Osteoblast (primary cell): Measurements from ENCODE around the gene PAIP2B. TPM values are rescaled to one million over a fixed set of nuclear protein-coding genes. Genes with fewer than 3 reads are reported as not detected.
"Not testable (repeated sequence)": the region's sequence is repeated elsewhere in the genome, so short reads cannot be mapped to it uniquely, and the experiment has no call there.

Source experiments
- DNase-seq: peaks from one replicate; pipeline ENCODE4 v3.0.0; 2011; ENCODE audit warnings: low spot score, mixed read lengths; ENCODE audit not compliant: insufficient read length; ENCODE audit errors: missing footprints
- H2AFZ ChIP-seq: 2 replicates; pipeline ENCODE4 v1.6.0; 2011; ENCODE audit warnings: mild to moderate bottlenecking, low read length
- H3K27ac ChIP-seq: 2 replicates; pipeline ENCODE4 v1.5.1; 2011; ENCODE audit warnings: mild to moderate bottlenecking, low read depth, low read length, moderate library complexity
- H3K27me3 ChIP-seq: 2 replicates; pipeline ENCODE4 v1.6.0; 2012; ENCODE audit warnings: mild to moderate bottlenecking, control low read depth, inconsistent platforms, low read length, moderate library complexity; ENCODE audit not compliant: insufficient read depth
- H3K36me3 ChIP-seq: 2 replicates; pipeline ENCODE4 v1.5.1; 2011; ENCODE audit warnings: mild to moderate bottlenecking, low read length, control low read depth, moderate library complexity; ENCODE audit not compliant: insufficient read depth
- H3K4me1 ChIP-seq: 2 replicates; pipeline ENCODE4 v1.5.1; 2011; ENCODE audit warnings: mild to moderate bottlenecking, low read length, control low read depth, moderate library complexity; ENCODE audit not compliant: insufficient read depth
- H3K4me2 ChIP-seq: 2 replicates; pipeline ENCODE4 v1.6.0; 2011; ENCODE audit warnings: mild to moderate bottlenecking, low read length; ENCODE audit not compliant: insufficient read depth
- H3K4me3 ChIP-seq: fragments of 200-600 bp; sonication (generic); 3 replicates; pipeline ENCODE4 v1.5.1; 2012; ENCODE audit warnings: mild to moderate bottlenecking, low read length, inconsistent platforms; ENCODE audit not compliant: insufficient read depth
- H3K79me2 ChIP-seq: 2 replicates; pipeline ENCODE4 v1.6.0; 2012; ENCODE audit warnings: mild to moderate bottlenecking, low read length, control low read depth, inconsistent platforms; ENCODE audit not compliant: insufficient read depth
- H3K9me3 ChIP-seq: 2 replicates; pipeline ENCODE4 v1.5.1; 2011; ENCODE audit warnings: low read depth, low read length, control low read depth
- H4K20me1 ChIP-seq: 2 replicates; pipeline ENCODE4 v1.6.0; 2012; ENCODE audit warnings: mild to moderate bottlenecking, low read length, control low read depth; ENCODE audit not compliant: insufficient read depth
- CTCF ChIP-seq: IDR thresholded peaks from 2 replicates; pipeline ENCODE4 v1.5.1; 2011; ENCODE audit warnings: mild to moderate bottlenecking, low read depth, low read length, moderate library complexity; ENCODE audit errors: extremely low read depth
- total RNA-seq: library from RNA; depleted of rRNA; stranded (reverse); fragments of >200 nt; gene quantifications from 2 replicates; pipeline ENCODE4 v1.2.3, GENCODE V29; 2012

The PAIP2B gene
- total RNA-seq, 1 donor = 0.36 TPM

DNA sequence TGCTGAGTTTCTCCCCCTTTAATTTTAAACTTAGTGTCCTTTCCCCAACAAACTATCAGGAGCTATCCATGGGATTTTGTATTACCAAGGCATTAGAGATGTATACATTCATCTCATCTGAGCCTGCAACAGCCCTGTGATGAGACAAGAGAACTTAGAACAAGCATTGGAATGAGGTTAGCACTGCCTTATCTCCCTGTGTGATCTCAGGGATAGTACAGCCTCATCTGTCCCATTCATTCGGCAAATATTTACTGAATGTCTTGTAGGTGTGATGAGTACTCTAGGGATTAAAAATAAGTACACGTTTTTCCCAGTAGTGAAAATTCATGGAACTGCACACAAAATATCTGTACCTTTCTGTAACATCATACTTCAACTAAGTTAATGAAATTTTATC lies 45.6 kb downstream of the PAIP2B start:
- no peaks in the 10 kb centered on the region for H3K36me3 ChIP-seq
- peaks cover 9% of the 10 kb centered on the region for H3K27me3 ChIP-seq
- no peaks in the 10 kb centered on the region for H3K4me1 ChIP-seq
- H3K4me2 ChIP-seq = no peak overlapping the region
- H3K4me3 ChIP-seq = no peak overlapping the region
- H4K20me1 ChIP-seq = no peaks in the 10 kb centered on the region
- TF ChIP-seq CTCF = no peak
- H2AFZ ChIP-seq = no peak overlapping the region
- H3K9me3 ChIP-seq = no peaks in the 10 kb centered on the region
- no peak overlapping the region for H3K27ac ChIP-seq
- H3K79me2 ChIP-seq = no peaks in the 10 kb centered on the region
- DNase-seq = no peak

DNA sequence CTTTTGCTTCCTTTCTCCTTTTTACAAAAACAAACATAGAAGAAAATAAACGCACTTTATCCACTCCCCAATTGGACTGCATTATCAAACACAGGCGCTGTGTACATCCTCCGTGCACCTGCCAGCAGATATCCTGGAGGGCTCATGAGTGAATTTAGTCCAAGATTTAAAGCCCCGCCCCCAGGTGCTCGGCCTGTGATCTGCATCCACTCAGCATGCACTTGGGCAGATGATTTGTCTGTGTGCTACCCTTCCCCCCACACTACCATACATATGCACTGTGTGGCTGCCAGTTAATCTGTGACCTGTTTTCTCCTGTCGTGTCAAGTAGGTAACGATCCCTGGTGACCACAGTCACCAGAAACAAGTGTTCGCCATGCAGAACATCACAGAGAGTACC lies 48.1 kb downstream of the PAIP2B start:
- H3K4me2 ChIP-seq, H3K9me3 ChIP-seq, H3K27ac ChIP-seq: not testable (repeated sequence)

GRCh38 chr2:71174207-71174606 lies 52.7 kb downstream of the PAIP2B start:
- Histone ChIP-seq H3K36me3 (no peaks in the 10 kb centered on the region), H3K4me3 (no peak overlapping the region), H3K27ac (no peak overlapping the region), H4K20me1 (no peaks in the 10 kb centered on the region), H3K27me3 (peaks cover 13% of the 10 kb centered on the region), H2AFZ (no peak overlapping the region), H3K9me3 (no peaks in the 10 kb centered on the region), H3K79me2 (no peaks in the 10 kb centered on the region), H3K4me1 (no peaks in the 10 kb centered on the region), H3K4me2 (no peak overlapping the region)
- TF ChIP-seq CTCF = no peak
- DNase-seq = no peak

More for the DNA sequence above, 48.1 kb downstream of the PAIP2B start:
- H2AFZ ChIP-seq, H3K36me3 ChIP-seq, H3K4me1 ChIP-seq, H3K79me2 ChIP-seq, DNase-seq, H3K4me3 ChIP-seq, H4K20me1 ChIP-seq: not testable (repeated sequence)
- peaks cover 13% of the 10 kb centered on the region for H3K27me3 ChIP-seq

- TF ChIP-seq CTCF = no peak
- Histone ChIP-seq H2AFZ (no peak overlapping the region), H3K79me2 (no peaks in the 10 kb centered on the region), H3K4me2 (no peak overlapping the region), H3K4me3 (no peak overlapping the region), H3K4me1 (no peaks in the 10 kb centered on the region), H4K20me1 (no peaks in the 10 kb centered on the region), H3K9me3 (no peaks in the 10 kb centered on the region), H3K27me3 (peaks cover 9% of the 10 kb centered on the region), H3K36me3 (no peaks in the 10 kb centered on the region), H3K27ac (no peak overlapping the region)
- no peak for DNase-seq
Measured at GRCh38 chr2:71173096-71173495, 53.8 kb downstream of the PAIP2B start.

DNA sequence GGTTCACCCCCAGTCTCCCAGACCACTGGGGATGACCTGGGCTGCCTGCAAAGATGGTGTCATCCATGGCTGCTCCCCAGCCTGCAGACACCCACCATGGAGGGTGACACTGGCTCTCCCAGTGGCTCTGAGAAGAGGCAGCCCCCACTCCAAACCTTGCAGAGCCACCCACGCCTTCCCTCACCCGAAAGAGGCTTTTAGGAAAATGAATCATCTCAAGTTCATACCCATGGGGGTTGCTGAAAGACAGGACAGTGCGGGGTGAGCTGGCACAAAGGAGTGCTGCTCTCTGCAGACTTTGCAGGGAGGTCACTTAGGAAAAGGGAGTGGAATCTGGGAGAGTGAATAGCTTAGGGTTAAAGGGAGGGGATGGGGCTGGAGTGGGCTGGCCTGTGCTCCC lies 60.1 kb downstream of the PAIP2B start:
- Histone ChIP-seq H3K36me3 (no peaks in the 10 kb centered on the region), H3K4me2 (peak overlapping the region; percentile 60), H3K27me3 (no peaks in the 10 kb centered on the region), H3K79me2 (no peaks in the 10 kb centered on the region), H2AFZ (no peak overlapping the region), H3K9me3 (no peaks in the 10 kb centered on the region), H4K20me1 (no peaks in the 10 kb centered on the region), H3K4me3 (no peak overlapping the region), H3K27ac (no peak overlapping the region), H3K4me1 (peaks cover 9% of the 10 kb centered on the region)
- TF ChIP-seq CTCF = no peak
- DNase-seq = peak; percentile 88
